DOHH2 (cell line): ENCODE results near the gene MXD4.

ENCODE experiments used
- H3F3A ChIP-seq: fragments of 200-600 bp; sonication (generic), shearing (Covaris generic); 2 replicates; pipeline ENCODE4 v1.6.0; 2016; ENCODE audit warnings: antibody characterized with exemption, mild to moderate bottlenecking; ENCODE audit not compliant: control insufficient read depth, insufficient read depth
- H3K27ac ChIP-seq: fragments of 200-600 bp; sonication (generic); 2 replicates; pipeline ENCODE4 v1.5.1; 2014; ENCODE audit warnings: low read depth, mild to moderate bottlenecking, low read length, moderate library complexity
- H3K27me3 ChIP-seq: fragments of 200-600 bp; sonication (generic); 2 replicates; pipeline ENCODE4 v1.6.1; 2014; ENCODE audit warnings: mild to moderate bottlenecking, low read length, mixed read lengths; ENCODE audit not compliant: control insufficient read depth
- H3K36me3 ChIP-seq: fragments of 200-600 bp; sonication (generic); 2 replicates; pipeline ENCODE4 v1.6.1; 2014; ENCODE audit warnings: mild to moderate bottlenecking, low read length, moderate library complexity, mixed read lengths; ENCODE audit not compliant: control insufficient read depth
- H3K4me1 ChIP-seq: fragments of 200-600 bp; sonication (generic); 2 replicates; pipeline ENCODE4 v1.6.1; 2014; ENCODE audit warnings: mild to moderate bottlenecking, low read length, mixed read lengths; ENCODE audit not compliant: control insufficient read depth
- H3K4me2 ChIP-seq: fragments of 200-600 bp; sonication (generic); 2 replicates; pipeline ENCODE4 v1.6.0; 2014; ENCODE audit warnings: mild to moderate bottlenecking, low read length, moderate library complexity
- H3K4me3 ChIP-seq: fragments of 200-600 bp; sonication (generic); 2 replicates; pipeline ENCODE4 v1.5.1; 2014; ENCODE audit warnings: mild to moderate bottlenecking, low read length, mixed read lengths
- H3K79me2 ChIP-seq: fragments of 200-600 bp; sonication (generic); 2 replicates; pipeline ENCODE4 v1.6.1; 2014; ENCODE audit warnings: mild to moderate bottlenecking, low read length, mixed read lengths; ENCODE audit not compliant: control insufficient read depth
- H3K9me2 ChIP-seq: fragments of 200-600 bp; sonication (generic); replicated peaks from 2 replicates; pipeline ENCODE4 v1.6.1; 2014; ENCODE audit warnings: mild to moderate bottlenecking, low read length, mixed read lengths; ENCODE audit not compliant: control insufficient read depth
- H3K9me3 ChIP-seq: fragments of 200-600 bp; sonication (generic); 2 replicates; pipeline ENCODE4 v1.6.1; 2014; ENCODE audit warnings: antibody characterized with exemption, low read length, mixed read lengths; ENCODE audit not compliant: control insufficient read depth, insufficient read depth
- H4K20me1 ChIP-seq: fragments of 200-600 bp; sonication (generic); 2 replicates; pipeline ENCODE4 v1.6.0; 2014; ENCODE audit warnings: low read depth, mild to moderate bottlenecking, antibody characterized with exemption, low read length, moderate library complexity; ENCODE audit not compliant: control insufficient read depth, insufficient read depth
- CTCF ChIP-seq: fragments of 200-600 bp; sonication (generic); IDR thresholded peaks from one replicate; pipeline ENCODE4 v1.5.1; 2014; ENCODE audit warnings: antibody characterized with exemption, mild to moderate bottlenecking, low read depth, low read length; ENCODE audit not compliant: poor library complexity, severe bottlenecking
- EZH2phosphoT487 ChIP-seq: fragments of 200-600 bp; sonication (generic); IDR thresholded peaks from 2 replicates; pipeline ENCODE4 v1.6.1; 2017; ENCODE audit warnings: borderline replicate concordance, mild to moderate bottlenecking, antibody characterized with exemption, low read length, moderate library complexity, mixed read lengths

MXD4 gene

GRCh38 chr4:2287594-2287915 lies 25.6 kb upstream of the MXD4 start:
- no peak for TF ChIP-seq EZH2phosphoT487
- no peak for TF ChIP-seq CTCF
- Histone ChIP-seq H3K27me3 (no peaks in the 10 kb centered on the region), H3K79me2 (no peaks in the 10 kb centered on the region), H3K9me3 (no peaks in the 10 kb centered on the region), H3K36me3 (no peaks in the 10 kb centered on the region), H3F3A (no peaks in the 10 kb centered on the region), H3K4me3 (no peak overlapping the region), H3K27ac (no peak overlapping the region), H3K4me1 (peaks cover 16% of the 10 kb centered on the region), H3K4me2 (no peak overlapping the region), H3K9me2 (no peaks in the 10 kb centered on the region), H4K20me1 (no peaks in the 10 kb centered on the region)

GRCh38 chr4:2286904-2287593 lies 25.1 kb upstream of the MXD4 start:
- no peak overlapping the region for H3K4me2 ChIP-seq
- TF ChIP-seq EZH2phosphoT487 (no peak), CTCF (no peak)
- H3K4me1 ChIP-seq = peaks cover 21% of the 10 kb centered on the region

GRCh38 chr4:2285613-2286381 lies 23.9 kb upstream of the MXD4 start:
- Histone ChIP-seq H3K4me2 (no peak overlapping the region), H3F3A (no peaks in the 10 kb centered on the region), H3K79me2 (no peaks in the 10 kb centered on the region), H3K4me3 (no peak overlapping the region), H3K9me2 (no peaks in the 10 kb centered on the region), H3K9me3 (no peaks in the 10 kb centered on the region), H3K36me3 (no peaks in the 10 kb centered on the region), H3K4me1 (peaks cover 23% of the 10 kb centered on the region), H3K27ac (no peak overlapping the region), H4K20me1 (no peaks in the 10 kb centered on the region), H3K27me3 (no peaks in the 10 kb centered on the region; the same call in 1 of the 2 replicates)
- TF ChIP-seq CTCF (no peak), EZH2phosphoT487 (no peak)

More at GRCh38 chr4:2286904-2287593, 25.1 kb upstream of the MXD4 start:
- no peak overlapping the region for H3K27ac ChIP-seq
- H3K9me2 ChIP-seq = no peaks in the 10 kb centered on the region
- H3K4me3 ChIP-seq = no peak overlapping the region
- H3F3A ChIP-seq = no peaks in the 10 kb centered on the region
- H3K27me3 ChIP-seq = no peaks in the 10 kb centered on the region; the same call in 1 of the 2 replicates
- no peaks in the 10 kb centered on the region for H3K79me2 ChIP-seq
- no peaks in the 10 kb centered on the region for H3K36me3 ChIP-seq
- no peaks in the 10 kb centered on the region for H4K20me1 ChIP-seq
- no peaks in the 10 kb centered on the region for H3K9me3 ChIP-seq
